Body of pancreas (tissue), 4 donors: ENCODE results near the gene ZNF282. TPM values are rescaled to one million over a fixed set of nuclear protein-coding genes. Genes with fewer than 3 reads are reported as not detected.

Experiments
- ATAC-seq: fragments of 150-250 bp; one replicate; pipeline ENCODE4 v1.9.1; 2016
- DNase-seq, 4 donors: peaks; one replicate each; pipeline ENCODE4 v3.0.0-alpha.2; 2019
- H3K27ac ChIP-seq, 4 donors: fragments of 200-600 bp; sonication (generic); 1 replicate in 3 of 4; 2 replicates in 1 of 4; pipeline versions ENCODE4 v1.5.1 to v1.6.1; 2016 to 2019; ENCODE audit warnings: mild to moderate bottlenecking in 1 of 4, mixed read lengths in 1 of 4, moderate library complexity in 1 of 4
- H3K27me3 ChIP-seq, 2 donors: fragments of 200-600 bp; sonication (generic); one replicate each; pipeline ENCODE4 v1.6.0; 2016; ENCODE audit warnings: mild to moderate bottlenecking in 1 of 2
- H3K36me3 ChIP-seq, 2 donors: fragments of 200-600 bp; sonication (generic); replicated peaks in 1 of 2; 2 replicates each; pipeline ENCODE4 v1.5.1; 2016; ENCODE audit warnings: low read depth in 2 of 2; ENCODE audit not compliant: insufficient read depth in 1 of 2
- H3K4me1 ChIP-seq: fragments of 200-600 bp; sonication (generic); one replicate; pipeline ENCODE4 v1.6.0; 2016
- H3K4me3 ChIP-seq, 2 donors: fragments of 200-600 bp; sonication (generic); 1 replicate in 1 of 2; 2 replicates in 1 of 2; pipeline ENCODE4 v1.5.1; 2016 to 2019
- H3K9me3 ChIP-seq, 3 donors: fragments of 200-600 bp; sonication (generic); 1 replicate in 2 of 3; 2 replicates in 1 of 3; pipeline ENCODE4 v1.5.1; 2016
- POLR2A ChIP-seq, 3 donors: fragments of 450-650 bp; IDR thresholded peaks; one replicate each; pipeline ENCODE4 v1.6.1; 2016; ENCODE audit warnings: antibody characterized with exemption in 3 of 3, mild to moderate bottlenecking in 2 of 3
- WGBS, 2 donors: methylation state at CpG; one replicate each; pipeline ENCODE4 v1.1.5; 2017; 5-methylcytosine and 5-hydroxymethylcytosine counted together
- intact Hi-C: fragments of 100-400 bp; cut with DNase I; formaldehyde crosslinking; loops from one replicate; pipeline ENCODE4 v1.15.1; 2023
- total RNA-seq, 2 donors: library from RNA; depleted of rRNA; stranded (reverse); fragments of >200 nt; gene quantifications; one replicate each; pipeline ENCODE4 v1.1.0, GENCODE V29; 2016
- TF ChIP-seq, protein P1 (sequence below), 7 experiments: fragments of 450-650 bp in 4 of 7; fragments of 200-600 bp in 3 of 7; sonication (generic) in 3 of 7; IDR thresholded peaks; one replicate each; pipeline ENCODE4 v1.5.1; 2016 to 2019; ENCODE audit warnings: antibody characterized with exemption in 7 of 7

The ZNF282 gene
- total RNA-seq, 2 donors from 2014 or later = 12.7 to 28.0 TPM

DNA sequence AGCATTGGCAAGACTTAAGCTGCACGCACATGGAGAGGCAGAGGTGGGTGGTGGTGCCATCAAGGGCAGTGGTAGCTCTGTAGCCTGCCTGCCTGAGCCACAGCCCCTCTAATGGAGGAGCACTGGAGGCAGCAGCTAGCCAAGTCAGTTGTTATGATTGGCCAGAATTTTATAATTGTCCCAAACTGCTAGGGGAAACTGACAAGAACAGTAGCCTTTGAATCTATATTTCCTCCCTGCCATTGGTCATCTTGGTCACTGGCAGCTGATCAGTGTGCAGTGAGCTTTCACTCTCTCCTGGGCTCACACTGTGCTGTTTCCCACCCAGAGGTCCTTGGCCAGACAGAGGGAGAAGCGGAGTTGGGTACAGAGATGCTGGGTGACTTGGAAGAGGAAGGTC is 57.0 kb downstream of the ZNF282 start:
- no peaks in the 10 kb centered on the region for H3K9me3 ChIP-seq
- ATAC-seq = no peak
- no peak for DNase-seq
- no peaks in the 10 kb centered on the region for H3K4me1 ChIP-seq
- H3K27me3 ChIP-seq = no peaks in the 10 kb centered on the region
- no peak overlapping the region for H3K4me3 ChIP-seq
- H3K27ac ChIP-seq = no peak overlapping the region
- WGBS, 2 donors = 95 to 96% methylated on average over 2 of the region's 2 CpGs
- peaks cover 0 to 28% of the 10 kb centered on the region in 2 donors for H3K36me3 ChIP-seq
- TF ChIP-seq POLR2A (IDR thresholded peaks at IDR 0.05) = no peak
- intact Hi-C loops = no loop called here

DNA sequence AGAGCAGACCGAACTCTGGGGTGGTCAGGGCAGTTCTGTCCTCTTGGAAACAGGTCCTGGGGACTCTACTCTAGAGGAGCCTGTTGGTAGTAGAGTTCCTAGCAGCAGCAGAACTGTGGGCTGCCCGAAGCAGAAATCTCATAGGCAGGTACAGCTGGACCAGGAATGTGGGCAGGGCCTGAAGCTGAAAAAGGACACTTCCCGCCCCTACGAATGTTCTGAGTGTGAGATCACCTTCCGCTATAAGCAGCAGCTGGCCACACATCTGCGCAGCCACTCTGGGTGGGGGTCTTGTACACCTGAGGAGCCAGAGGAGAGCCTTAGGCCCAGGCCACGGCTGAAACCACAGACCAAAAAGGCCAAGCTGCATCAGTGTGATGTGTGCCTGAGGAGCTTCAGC is 58.3 kb downstream of the ZNF282 start:
- Histone ChIP-seq H3K4me1 (no peaks in the 10 kb centered on the region), H3K27ac (no peak overlapping the region), H3K9me3 (no peaks in the 10 kb centered on the region), H3K36me3 (peaks cover 0 to 28% of the 10 kb centered on the region in 2 donors), H3K27me3 (no peaks in the 10 kb centered on the region), H3K4me3 (no peak overlapping the region)
- WGBS, 2 donors = 92 to 94% methylated on average over 6 to 7 of the region's 7 CpGs
- TF ChIP-seq, protein P1, sequence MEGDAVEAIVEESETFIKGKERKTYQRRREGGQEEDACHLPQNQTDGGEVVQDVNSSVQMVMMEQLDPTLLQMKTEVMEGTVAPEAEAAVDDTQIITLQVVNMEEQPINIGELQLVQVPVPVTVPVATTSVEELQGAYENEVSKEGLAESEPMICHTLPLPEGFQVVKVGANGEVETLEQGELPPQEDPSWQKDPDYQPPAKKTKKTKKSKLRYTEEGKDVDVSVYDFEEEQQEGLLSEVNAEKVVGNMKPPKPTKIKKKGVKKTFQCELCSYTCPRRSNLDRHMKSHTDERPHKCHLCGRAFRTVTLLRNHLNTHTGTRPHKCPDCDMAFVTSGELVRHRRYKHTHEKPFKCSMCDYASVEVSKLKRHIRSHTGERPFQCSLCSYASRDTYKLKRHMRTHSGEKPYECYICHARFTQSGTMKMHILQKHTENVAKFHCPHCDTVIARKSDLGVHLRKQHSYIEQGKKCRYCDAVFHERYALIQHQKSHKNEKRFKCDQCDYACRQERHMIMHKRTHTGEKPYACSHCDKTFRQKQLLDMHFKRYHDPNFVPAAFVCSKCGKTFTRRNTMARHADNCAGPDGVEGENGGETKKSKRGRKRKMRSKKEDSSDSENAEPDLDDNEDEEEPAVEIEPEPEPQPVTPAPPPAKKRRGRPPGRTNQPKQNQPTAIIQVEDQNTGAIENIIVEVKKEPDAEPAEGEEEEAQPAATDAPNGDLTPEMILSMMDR (IDR thresholded peaks at IDR 0.05) = no peak
- no peak for TF ChIP-seq POLR2A (IDR thresholded peaks at IDR 0.05)
- ATAC-seq (no peak), DNase-seq (no peak)
- intact Hi-C loops = no loop called here

DNA sequence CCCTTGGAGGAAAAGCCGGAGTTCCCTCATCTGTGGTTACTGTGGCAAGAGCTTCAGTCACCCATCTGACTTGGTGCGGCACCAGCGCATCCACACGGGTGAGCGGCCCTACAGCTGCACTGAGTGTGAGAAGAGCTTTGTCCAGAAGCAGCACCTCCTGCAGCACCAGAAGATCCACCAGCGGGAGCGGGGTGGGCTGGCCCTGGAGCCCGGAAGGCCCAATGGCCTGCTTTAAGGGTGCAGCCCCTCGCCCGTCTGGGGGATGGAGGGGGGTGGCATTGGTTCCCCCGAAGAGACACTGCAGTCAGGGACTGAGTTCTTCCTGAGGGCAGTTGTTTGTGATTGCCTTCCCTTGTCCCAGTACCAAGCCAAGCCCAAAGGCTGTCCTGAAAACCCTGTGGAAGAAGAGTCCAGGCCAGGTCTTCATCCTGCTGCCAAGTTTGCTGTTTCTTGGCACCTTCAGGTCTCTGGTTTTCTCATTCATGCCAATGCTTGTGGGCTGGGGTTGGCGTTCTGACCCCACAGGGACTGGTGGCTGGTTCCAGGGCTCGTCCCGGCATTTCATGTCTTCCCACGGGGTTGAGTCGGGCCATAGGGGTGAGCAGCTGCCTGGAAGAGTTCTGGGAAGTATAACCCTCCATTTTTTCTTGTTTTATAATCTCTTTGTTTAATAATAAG is 59.0 kb downstream of the ZNF282 start:
- WGBS, 2 donors = 91 to 95% methylated on average over 5 to 9 of the region's 16 CpGs
- DNase-seq (no peak), ATAC-seq (no peak)
- Histone ChIP-seq H3K4me1 (no peaks in the 10 kb centered on the region), H3K9me3 (no peaks in the 10 kb centered on the region), H3K27ac (no peak overlapping the region), H3K36me3 (peaks cover 0 to 28% of the 10 kb centered on the region in 2 donors), H3K4me3 (no peak overlapping the region), H3K27me3 (no peaks in the 10 kb centered on the region)
- TF ChIP-seq POLR2A (IDR thresholded peaks at IDR 0.05) = no peak
- TF ChIP-seq, protein P1 (IDR thresholded peaks at IDR 0.05) = no peak
- intact Hi-C loops = no loop called here

DNA sequence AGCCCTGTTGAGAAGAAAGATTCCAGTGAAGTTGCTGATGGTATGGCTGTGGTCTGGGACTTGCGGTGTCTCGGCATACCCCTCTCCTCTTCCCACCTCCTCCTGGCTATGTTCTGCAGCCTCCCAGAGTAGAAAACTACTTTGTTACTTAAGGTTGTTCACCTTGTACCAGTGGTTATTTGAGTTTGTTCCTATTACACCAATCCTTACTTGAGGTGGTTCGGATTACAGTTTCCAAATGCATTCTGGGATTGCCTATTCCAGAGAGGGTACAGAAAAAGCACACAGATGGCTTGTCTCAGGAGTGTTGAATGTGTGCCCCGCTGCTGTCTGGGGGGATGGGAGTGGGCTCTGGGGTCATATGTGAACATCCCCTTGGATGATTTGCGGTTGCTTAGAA is 59.8 kb downstream of the ZNF282 start:
- no peaks in the 10 kb centered on the region for H3K9me3 ChIP-seq
- DNase-seq = no peak
- H3K4me1 ChIP-seq = no peaks in the 10 kb centered on the region
- no peak for ATAC-seq
- H3K36me3 ChIP-seq = peaks cover 0 to 28% of the 10 kb centered on the region in 2 donors
- no peak overlapping the region for H3K4me3 ChIP-seq
- no peak for TF ChIP-seq POLR2A (IDR thresholded peaks at IDR 0.05)
- TF ChIP-seq, protein P1 (IDR thresholded peaks at IDR 0.05) = no peak
- intact Hi-C loops = no loop called here
- H3K27me3 ChIP-seq = no peaks in the 10 kb centered on the region
- H3K27ac ChIP-seq = no peak overlapping the region
- WGBS, 2 donors = 92 to 96% methylated on average over 5 of the region's 5 CpGs

DNA sequence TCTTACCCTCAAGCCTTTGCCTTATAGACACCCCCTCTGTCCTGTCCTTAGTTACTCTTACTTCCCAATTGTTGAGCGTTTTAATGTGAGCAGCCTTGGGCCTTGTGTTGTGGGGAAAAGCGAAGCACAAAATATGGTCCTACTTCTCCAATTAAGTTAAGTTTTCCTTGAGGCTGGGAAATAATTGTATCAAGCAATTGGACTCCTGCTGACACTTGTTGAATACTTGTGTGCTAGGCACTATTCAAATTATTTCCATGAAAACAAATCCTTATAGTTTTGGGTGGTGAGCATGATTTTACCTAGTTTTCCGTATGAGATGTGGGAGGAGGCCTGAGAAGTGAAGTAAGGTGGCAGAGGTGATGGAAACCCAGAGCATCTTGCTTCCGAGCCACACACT is 61.2 kb downstream of the ZNF282 start:
- DNase-seq (no peak), ATAC-seq (no peak)
- peaks cover 0 to 24% of the 10 kb centered on the region in 2 donors for H3K36me3 ChIP-seq
- H3K27ac ChIP-seq = no peak overlapping the region
- no peaks in the 10 kb centered on the region for H3K27me3 ChIP-seq
- WGBS, 2 donors = 84 to 86% methylated on average over 4 of the region's 4 CpGs
- no peak overlapping the region for H3K4me3 ChIP-seq
- TF ChIP-seq, protein P1 (IDR thresholded peaks at IDR 0.05) = no peak
- no peak for TF ChIP-seq POLR2A (IDR thresholded peaks at IDR 0.05)
- H3K9me3 ChIP-seq = no peaks in the 10 kb centered on the region
- H3K4me1 ChIP-seq = peaks cover 8% of the 10 kb centered on the region
- intact Hi-C loops = no loop called here
